HCT116 (cell line): ENCODE results near the gene ALDH1A1. TPM values are rescaled to one million over a fixed set of nuclear protein-coding genes. Genes with fewer than 3 reads are reported as not detected.
"Not testable (repeated sequence)": the region's sequence is repeated elsewhere in the genome, so short reads cannot be mapped to it uniquely, and the experiment has no call there.

ENCODE experiments used
- ATAC-seq: fragments of 200-7000 bp; cut with Tn5 transposase; 2 replicates; pipeline ENCODE4 v1.9.1; 2020; ENCODE audit warnings: mild to moderate bottlenecking, moderate library complexity
- BruUV-seq: library from RNA; stranded (reverse); fragments of 400-500 nt; replicated peaks from 2 replicates; lab custom pipeline; 2021; lab: Mats Ljungman, UMichigan
- CTCF ChIA-PET: fragments of 300-600 bp; sonication (Branson Sonifier 250); formaldehyde crosslinking; loops from one replicate; lab custom pipeline; 2021; ENCODE audit warnings: antibody characterized with exemption; lab: Charles Lee
- POLR2A ChIA-PET: fragments of 300-600, 350-600 bp; sonication (Branson Sonifier 250); formaldehyde crosslinking; loops from one replicate; lab custom pipeline; 2021; ENCODE audit warnings: antibody characterized with exemption; lab: Charles Lee
- RAD21 ChIA-PET, 2 experiments: fragments of 300-600 bp; sonication (Branson Sonifier 250); formaldehyde crosslinking; loops; one replicate each; lab custom pipeline; 2023; ENCODE audit warnings: low total read pairs in 2 of 2; ENCODE audit not compliant: uncharacterized antibody in 2 of 2, unreplicated experiment in 2 of 2, low non-redundant PET in 1 of 2; lab: Charles Lee
- DNase-seq: peaks from one replicate; pipeline ENCODE4 v3.0.0-alpha.2; 2010; ENCODE audit warnings: low read depth, low spot score
- H2AFZ ChIP-seq: fragments of 200-600 bp; shearing (Covaris generic), sonication (generic); 2 replicates; pipeline ENCODE4 v1.6.1; 2017; ENCODE audit warnings: low read depth, mixed run types, mixed read lengths, antibody characterized with exemption, low read length; ENCODE audit not compliant: poor library complexity, severe bottlenecking
- H3K27ac ChIP-seq: 2 replicates; pipeline ENCODE4 v1.5.1; 2012; ENCODE audit warnings: low read depth, low read length
- H3K27me3 ChIP-seq: fragments of 200-600 bp; sonication (generic); 2 replicates; pipeline ENCODE4 v1.6.1; 2016; ENCODE audit warnings: mixed run types, low read length, mixed read lengths; ENCODE audit not compliant: insufficient read depth
- H3K36me3 ChIP-seq, 2 experiments: fragments of 200-500 bp in 1 of 2; fragments of 200-600 bp in 1 of 2; sonication (Bioruptor generic) in 1 of 2; sonication (generic) in 1 of 2; 2 replicates each; pipeline versions ENCODE4 v1.5.1 to v1.6.1; 2014 to 2016; ENCODE audit warnings: low read length in 2 of 2, inconsistent platforms in 1 of 2, mixed read lengths in 1 of 2, mixed run types in 1 of 2; ENCODE audit not compliant: insufficient read depth in 2 of 2, control insufficient read depth in 1 of 2
- H3K4me1 ChIP-seq, 2 experiments: fragments of 200-600 bp in 1 of 2; sonication (generic) in 1 of 2; 2 replicates each; pipeline versions ENCODE4 v1.5.1 to v1.6.1; 2012 to 2017; ENCODE audit warnings: low read length in 2 of 2, inconsistent platforms in 1 of 2, mild to moderate bottlenecking in 1 of 2, mixed read lengths in 1 of 2, mixed run types in 1 of 2, moderate library complexity in 1 of 2; ENCODE audit not compliant: insufficient read depth in 2 of 2, control insufficient read depth in 1 of 2
- H3K4me2 ChIP-seq: fragments of 200-600 bp; sonication (generic); 2 replicates; pipeline ENCODE4 v1.6.1; 2017; ENCODE audit warnings: mixed run types, low read length, mixed read lengths
- H3K4me3 ChIP-seq, 2 experiments: fragments of 200-600 bp in 1 of 2; sonication (generic) in 1 of 2; replicated peaks in 1 of 2; 2 replicates each; pipeline ENCODE4 v1.5.1; 2011 to 2016; ENCODE audit warnings: low read length in 2 of 2, control low read depth in 1 of 2, low read depth in 1 of 2, mild to moderate bottlenecking in 1 of 2, mixed read lengths in 1 of 2, mixed run types in 1 of 2
- H3K79me2 ChIP-seq: fragments of 200-600 bp; sonication (generic); 2 replicates; pipeline ENCODE4 v1.6.1; 2017; ENCODE audit warnings: mild to moderate bottlenecking, mixed run types, low read length, moderate library complexity, mixed read lengths; ENCODE audit not compliant: insufficient read depth
- H3K9ac ChIP-seq: fragments of 200-600 bp; sonication (generic); 2 replicates; pipeline ENCODE4 v1.6.1; 2016; ENCODE audit warnings: low read length, mixed read lengths
- H3K9me2 ChIP-seq: fragments of 200-600 bp; sonication (generic), shearing (Covaris generic); 2 replicates; pipeline ENCODE4 v1.6.1; 2017; ENCODE audit warnings: mixed run types, mild to moderate bottlenecking, moderate library complexity; ENCODE audit not compliant: insufficient read depth
- H3K9me3 ChIP-seq, 2 experiments: fragments of 200-500 bp in 1 of 2; fragments of 200-600 bp in 1 of 2; sonication (Bioruptor generic) in 1 of 2; sonication (generic) in 1 of 2; 2 replicates each; pipeline ENCODE4 v1.6.1; 2014 to 2017; ENCODE audit warnings: low read length in 2 of 2, mixed read lengths in 2 of 2, inconsistent platforms in 1 of 2, low read depth in 1 of 2, mild to moderate bottlenecking in 1 of 2, mixed run types in 1 of 2, moderate library complexity in 1 of 2; ENCODE audit not compliant: control insufficient read depth in 1 of 2, insufficient read depth in 1 of 2
- H4K20me1 ChIP-seq: fragments of 200-600 bp; sonication (generic), shearing (Covaris generic); 2 replicates; pipeline ENCODE4 v1.6.1; 2017; ENCODE audit warnings: mixed run types, mild to moderate bottlenecking, moderate library complexity; ENCODE audit not compliant: insufficient read depth
- FOSL1 ChIP-seq: IDR thresholded peaks from 2 replicates; pipeline ENCODE4 v1.6.1; 2012; ENCODE audit warnings: low read depth
- POLR2AphosphoS5 ChIP-seq: IDR thresholded peaks from 2 replicates; pipeline ENCODE4 v1.6.1; 2011; ENCODE audit warnings: mild to moderate bottlenecking, low read depth, low read length, moderate library complexity
- TCF7L2 ChIP-seq: IDR thresholded peaks from 2 replicates; pipeline ENCODE4 v1.7.0; 2011; ENCODE audit warnings: borderline replicate concordance, inconsistent platforms; ENCODE audit not compliant: insufficient read depth, insufficient read length; ENCODE audit errors: extremely low read depth
- intact Hi-C: fragments of 100-400 bp; cut with micrococcal nuclease; formaldehyde crosslinking; loops from 2 replicates; pipeline ENCODE4 v1.10.0; 2022
- total RNA-seq: library from RNA; stranded (reverse); gene quantifications from one replicate; pipeline ENCODE4 v1.2.1, GENCODE V29; 2021; ENCODE audit not compliant: unreplicated experiment

The ALDH1A1 gene
- total RNA-seq, 1 experiment from 2014 or later = 0.44 TPM

DNA sequence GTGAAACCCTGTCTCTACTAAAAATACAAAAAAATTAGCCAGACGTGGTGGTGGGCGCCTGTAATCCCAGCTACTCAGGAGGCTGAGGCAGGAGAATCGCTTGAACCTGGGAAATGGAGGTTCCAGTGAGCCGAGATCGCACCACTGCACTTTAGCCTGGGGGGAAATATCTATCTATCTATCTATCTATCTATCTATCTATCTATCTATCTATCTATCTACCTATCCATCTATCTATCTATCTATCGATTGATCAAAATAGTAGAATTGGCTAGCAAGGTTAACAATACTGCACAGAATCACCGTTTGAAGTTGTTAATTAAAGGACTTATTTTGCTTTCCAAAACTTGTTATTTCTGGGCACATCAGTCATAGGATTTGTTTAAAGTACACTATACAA is 90.1 kb downstream of the ALDH1A1 start:
- POLR2A ChIA-PET, BruUV-seq, H3K9me3 ChIP-seq, CTCF ChIA-PET, ATAC-seq, intact Hi-C loops, H3K36me3 ChIP-seq, H3K9me2 ChIP-seq, H3K79me2 ChIP-seq, H3K4me2 ChIP-seq, H3K9ac ChIP-seq, H3K4me1 ChIP-seq, DNase-seq, H3K4me3 ChIP-seq, H4K20me1 ChIP-seq, H2AFZ ChIP-seq, RAD21 ChIA-PET, H3K27me3 ChIP-seq, H3K27ac ChIP-seq: not testable (repeated sequence)

DNA sequence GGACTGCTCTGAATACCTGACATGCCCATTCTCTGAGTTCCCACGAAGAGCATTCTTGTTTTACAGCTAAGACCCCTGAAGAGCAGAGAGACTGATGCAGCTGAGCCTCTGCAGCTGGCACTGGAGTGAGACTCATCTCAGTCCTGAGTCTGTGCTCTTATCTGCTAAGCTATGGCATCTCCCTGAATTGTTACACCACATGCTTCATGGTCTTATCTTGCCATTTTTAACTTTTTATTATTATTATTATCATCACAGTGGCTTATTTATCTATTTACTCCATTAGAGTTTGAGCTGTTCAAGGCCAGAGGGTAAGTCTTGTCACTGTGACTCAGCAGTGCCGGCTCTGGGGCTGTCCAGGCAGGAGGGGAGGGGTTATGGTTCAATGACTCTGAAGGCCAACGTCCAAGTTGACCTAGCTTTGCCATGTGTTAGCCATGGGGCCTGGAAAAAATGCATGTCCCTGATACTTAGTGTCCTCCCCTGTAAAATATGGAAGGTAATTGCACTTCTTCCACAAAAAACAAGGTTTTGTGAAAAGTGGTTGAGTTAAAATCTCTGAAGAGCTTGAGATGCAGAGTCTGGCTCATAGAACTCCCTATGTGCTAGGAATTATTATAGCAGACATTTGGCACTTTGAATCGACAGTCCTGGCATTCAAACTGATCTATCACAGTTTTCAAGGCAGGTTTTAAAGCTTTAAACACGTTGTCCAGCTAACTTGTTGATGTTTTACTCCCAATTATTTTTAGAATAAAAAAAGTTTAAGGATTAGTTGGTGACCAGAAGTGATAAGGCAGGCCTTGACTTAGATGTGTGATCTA is 94.6 kb downstream of the ALDH1A1 start:
- Histone ChIP-seq H3K4me1 (peaks cover 8 to 21% of the 10 kb centered on the region in 2 experiments; a peak in 3 of 4 replicates), H4K20me1 (no peaks in the 10 kb centered on the region), H3K27me3 (no peaks in the 10 kb centered on the region), H3K9me3 (no peaks in the 10 kb centered on the region), H3K4me2 (peak overlapping the region; percentile 11), H3K79me2 (no peaks in the 10 kb centered on the region), H3K9me2 (no peaks in the 10 kb centered on the region), H3K9ac (no peak overlapping the region), H3K36me3 (no peaks in the 10 kb centered on the region), H3K27ac (no peak overlapping the region), H3K4me3 (no peak overlapping the region), H2AFZ (peak overlapping the region; percentile 92)
- intact Hi-C loops = loop anchor here (5.0 kb wide), 3 partner anchors 164 to 339 kb away; no protein-coding TSS in a partner anchor
- ChIA-PET CTCF (interaction anchor here (1.0 to 4.6 kb wide), 13 partner anchors 11 to 819 kb away, joined by 3 to 46 read pairs (median 9); no protein-coding TSS in a partner anchor), POLR2A (interaction anchor here (0.8 to 1.6 kb wide), 3 partner anchors 224 to 947 kb away, joined by 3 to 4 read pairs (median 3); partner anchors contain the start of genes ABHD17B and C9orf85), RAD21 (interaction anchor here in 1 of 2 experiments (1.4 to 1.7 kb wide), 2 partner anchors 13 to 342 kb away, joined by 3 to 7 read pairs; no protein-coding TSS in a partner anchor)
- TF ChIP-seq FOSL1 (0 out of 2 replicates have a peak, but pooled peaks have one; percentile 17), TCF7L2 (peak; percentile 60), POLR2AphosphoS5 (no peak)
- DNase-seq = no peak
- no TSS peak for BruUV-seq
- peak; percentile 75 for ATAC-seq
